ENCODE measurements around the gene TM2D1.

DNA sequence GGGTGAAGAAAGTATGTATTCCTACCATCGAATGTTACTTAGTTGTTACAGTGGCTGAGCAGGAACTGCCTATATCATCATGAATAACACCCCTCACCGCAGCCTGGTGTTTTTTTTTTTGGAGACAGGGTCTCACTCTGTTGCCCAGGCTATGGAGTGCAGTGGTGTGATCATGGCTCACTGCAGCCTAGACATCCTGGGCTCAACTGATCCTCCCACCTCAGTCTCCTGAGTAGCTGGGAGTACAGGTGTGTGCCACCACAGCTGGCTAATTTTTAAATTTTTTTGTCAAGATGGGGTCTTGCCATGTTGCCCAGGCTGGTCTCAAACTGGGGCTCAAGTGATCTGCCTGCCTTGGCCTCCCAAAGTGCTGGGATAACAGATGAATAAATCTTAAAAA lies 24.6 kb upstream of the TM2D1 start:
- TF ChIP-seq EP300 (IDR thresholded peaks at IDR 0.05) (no peak), POLR2A (IDR thresholded peaks at IDR 0.05) (no peak), POLR2AphosphoS5 (IDR thresholded peaks at IDR 0.05) (no peak)
- TF ChIP-seq, protein P1, sequence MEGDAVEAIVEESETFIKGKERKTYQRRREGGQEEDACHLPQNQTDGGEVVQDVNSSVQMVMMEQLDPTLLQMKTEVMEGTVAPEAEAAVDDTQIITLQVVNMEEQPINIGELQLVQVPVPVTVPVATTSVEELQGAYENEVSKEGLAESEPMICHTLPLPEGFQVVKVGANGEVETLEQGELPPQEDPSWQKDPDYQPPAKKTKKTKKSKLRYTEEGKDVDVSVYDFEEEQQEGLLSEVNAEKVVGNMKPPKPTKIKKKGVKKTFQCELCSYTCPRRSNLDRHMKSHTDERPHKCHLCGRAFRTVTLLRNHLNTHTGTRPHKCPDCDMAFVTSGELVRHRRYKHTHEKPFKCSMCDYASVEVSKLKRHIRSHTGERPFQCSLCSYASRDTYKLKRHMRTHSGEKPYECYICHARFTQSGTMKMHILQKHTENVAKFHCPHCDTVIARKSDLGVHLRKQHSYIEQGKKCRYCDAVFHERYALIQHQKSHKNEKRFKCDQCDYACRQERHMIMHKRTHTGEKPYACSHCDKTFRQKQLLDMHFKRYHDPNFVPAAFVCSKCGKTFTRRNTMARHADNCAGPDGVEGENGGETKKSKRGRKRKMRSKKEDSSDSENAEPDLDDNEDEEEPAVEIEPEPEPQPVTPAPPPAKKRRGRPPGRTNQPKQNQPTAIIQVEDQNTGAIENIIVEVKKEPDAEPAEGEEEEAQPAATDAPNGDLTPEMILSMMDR (IDR thresholded peaks at IDR 0.05), result no peak
